Measurements from ENCODE around the gene ASPN.

ASPN gene

GRCh38 chr9:92506184-92506857 lies 24.0 kb upstream of the ASPN start:
- Histone ChIP-seq H2AFZ (ENCODE audit: low read length, unreplicated experiment) (peak overlapping the region; percentile 68), H3K4me1 (ENCODE audit: control insufficient read depth, insufficient read depth, low read length, unreplicated experiment) (peaks cover 36% of the 10 kb centered on the region), H3K27me3 (ENCODE audit: insufficient read depth, low read length) (no peaks in the 10 kb centered on the region), H3K36me3 (ENCODE audit: insufficient read depth, low read length) (no peaks in the 10 kb centered on the region), H3K4me3 (ENCODE audit: low read depth, low read length) (peak overlapping the region; percentile 63), H3K79me2 (ENCODE audit: control insufficient read depth, insufficient read depth, low read length, unreplicated experiment) (no peaks in the 10 kb centered on the region), H3K27ac (ENCODE audit: low read depth, low read length) (peak overlapping the region; percentile 90)

GRCh38 chr9:92504881-92505280 lies 22.6 kb upstream of the ASPN start:
- Histone ChIP-seq H3K27me3 (ENCODE audit: insufficient read depth, low read length) (no peaks in the 10 kb centered on the region), H3K4me1 (ENCODE audit: control insufficient read depth, insufficient read depth, low read length, unreplicated experiment) (peaks cover 36% of the 10 kb centered on the region), H3K36me3 (ENCODE audit: insufficient read depth, low read length) (no peaks in the 10 kb centered on the region), H3K27ac (ENCODE audit: low read depth, low read length) (peak overlapping the region; percentile 90), H2AFZ (ENCODE audit: low read length, unreplicated experiment) (no peak overlapping the region), H3K4me3 (ENCODE audit: low read depth, low read length) (no peak overlapping the region), H3K79me2 (ENCODE audit: control insufficient read depth, insufficient read depth, low read length, unreplicated experiment) (no peaks in the 10 kb centered on the region)

- no peak overlapping the region for H2AFZ ChIP-seq (ENCODE audit: low read length, unreplicated experiment)
- peaks cover 36% of the 10 kb centered on the region for H3K4me1 ChIP-seq (ENCODE audit: control insufficient read depth, insufficient read depth, low read length, unreplicated experiment)
- no peaks in the 10 kb centered on the region for H3K36me3 ChIP-seq (ENCODE audit: insufficient read depth, low read length)
- no peak overlapping the region for H3K4me3 ChIP-seq (ENCODE audit: low read depth, low read length)
- no peaks in the 10 kb centered on the region for H3K79me2 ChIP-seq (ENCODE audit: control insufficient read depth, insufficient read depth, low read length, unreplicated experiment)
- no peaks in the 10 kb centered on the region for H3K27me3 ChIP-seq (ENCODE audit: insufficient read depth, low read length)
- H3K27ac ChIP-seq (ENCODE audit: low read depth, low read length), result no peak overlapping the region
These were observed 20.9 kb upstream of the ASPN start for GRCh38 chr9:92503156-92503555.

- Histone ChIP-seq H3K27ac (ENCODE audit: low read depth, low read length) (no peak overlapping the region), H3K4me3 (ENCODE audit: low read depth, low read length) (no peak overlapping the region)
These were observed 19.5 kb upstream of the ASPN start for GRCh38 chr9:92501671-92502393.

GRCh38 chr9:92500725-92501124 lies 18.4 kb upstream of the ASPN start:
- no peak overlapping the region for H3K4me3 ChIP-seq (ENCODE audit: low read depth, low read length)
- H3K4me1 ChIP-seq (ENCODE audit: control insufficient read depth, insufficient read depth, low read length, unreplicated experiment), result peaks cover 16% of the 10 kb centered on the region
- no peak overlapping the region for H2AFZ ChIP-seq (ENCODE audit: low read length, unreplicated experiment)
- no peaks in the 10 kb centered on the region for H3K36me3 ChIP-seq (ENCODE audit: insufficient read depth, low read length)
- H3K27ac ChIP-seq (ENCODE audit: low read depth, low read length), result no peak overlapping the region
- H3K27me3 ChIP-seq (ENCODE audit: insufficient read depth, low read length), result no peaks in the 10 kb centered on the region
- no peaks in the 10 kb centered on the region for H3K79me2 ChIP-seq (ENCODE audit: control insufficient read depth, insufficient read depth, low read length, unreplicated experiment)

More at GRCh38 chr9:92501671-92502393, 19.5 kb upstream of the ASPN start:
- Histone ChIP-seq H3K36me3 (ENCODE audit: insufficient read depth, low read length) (no peaks in the 10 kb centered on the region), H3K27me3 (ENCODE audit: insufficient read depth, low read length) (no peaks in the 10 kb centered on the region), H3K79me2 (ENCODE audit: control insufficient read depth, insufficient read depth, low read length, unreplicated experiment) (no peaks in the 10 kb centered on the region), H3K4me1 (ENCODE audit: control insufficient read depth, insufficient read depth, low read length, unreplicated experiment) (peaks cover 27% of the 10 kb centered on the region), H2AFZ (ENCODE audit: low read length, unreplicated experiment) (no peak overlapping the region)

- Histone ChIP-seq H3K79me2 (ENCODE audit: control insufficient read depth, insufficient read depth, low read length, unreplicated experiment) (no peaks in the 10 kb centered on the region), H3K4me3 (ENCODE audit: low read depth, low read length) (no peak overlapping the region), H3K4me1 (ENCODE audit: control insufficient read depth, insufficient read depth, low read length, unreplicated experiment) (peaks cover 6% of the 10 kb centered on the region), H3K36me3 (ENCODE audit: insufficient read depth, low read length) (no peaks in the 10 kb centered on the region), H2AFZ (ENCODE audit: low read length, unreplicated experiment) (no peak overlapping the region), H3K27me3 (ENCODE audit: insufficient read depth, low read length) (no peaks in the 10 kb centered on the region), H3K27ac (ENCODE audit: low read depth, low read length) (no peak overlapping the region)
These were observed 17.4 kb upstream of the ASPN start for GRCh38 chr9:92499701-92500100.

- no peaks in the 10 kb centered on the region for H3K27me3 ChIP-seq (ENCODE audit: insufficient read depth, low read length)
- H3K79me2 ChIP-seq (ENCODE audit: control insufficient read depth, insufficient read depth, low read length, unreplicated experiment), result no peaks in the 10 kb centered on the region
- H3K4me1 ChIP-seq (ENCODE audit: control insufficient read depth, insufficient read depth, low read length, unreplicated experiment), result no peaks in the 10 kb centered on the region
- no peak overlapping the region for H2AFZ ChIP-seq (ENCODE audit: low read length, unreplicated experiment)
- H3K27ac ChIP-seq (ENCODE audit: low read depth, low read length), result no peak overlapping the region
- H3K36me3 ChIP-seq (ENCODE audit: insufficient read depth, low read length), result no peaks in the 10 kb centered on the region
- H3K4me3 ChIP-seq (ENCODE audit: low read depth, low read length), result no peak overlapping the region
These were observed 14.3 kb upstream of the ASPN start for GRCh38 chr9:92496396-92497176.

GRCh38 chr9:92494856-92495255 lies 12.6 kb upstream of the ASPN start:
- H3K27me3 ChIP-seq (ENCODE audit: insufficient read depth, low read length), result no peaks in the 10 kb centered on the region
- H3K27ac ChIP-seq (ENCODE audit: low read depth, low read length), result no peak overlapping the region
- H3K79me2 ChIP-seq (ENCODE audit: control insufficient read depth, insufficient read depth, low read length, unreplicated experiment), result no peaks in the 10 kb centered on the region
- no peak overlapping the region for H2AFZ ChIP-seq (ENCODE audit: low read length, unreplicated experiment)
- no peaks in the 10 kb centered on the region for H3K4me1 ChIP-seq (ENCODE audit: control insufficient read depth, insufficient read depth, low read length, unreplicated experiment)
- H3K36me3 ChIP-seq (ENCODE audit: insufficient read depth, low read length), result no peaks in the 10 kb centered on the region
- no peak overlapping the region for H3K4me3 ChIP-seq (ENCODE audit: low read depth, low read length)

GRCh38 chr9:92493749-92494387 lies 11.6 kb upstream of the ASPN start:
- Histone ChIP-seq H3K36me3 (ENCODE audit: insufficient read depth, low read length) (no peaks in the 10 kb centered on the region), H3K27me3 (ENCODE audit: insufficient read depth, low read length) (no peaks in the 10 kb centered on the region), H2AFZ (ENCODE audit: low read length, unreplicated experiment) (no peak overlapping the region), H3K27ac (ENCODE audit: low read depth, low read length) (no peak overlapping the region), H3K4me1 (ENCODE audit: control insufficient read depth, insufficient read depth, low read length, unreplicated experiment) (peaks cover 4% of the 10 kb centered on the region), H3K4me3 (ENCODE audit: low read depth, low read length) (no peak overlapping the region), H3K79me2 (ENCODE audit: control insufficient read depth, insufficient read depth, low read length, unreplicated experiment) (no peaks in the 10 kb centered on the region)

GRCh38 chr9:92492781-92493401 lies 10.6 kb upstream of the ASPN start:
- H2AFZ ChIP-seq (ENCODE audit: low read length, unreplicated experiment), result no peak overlapping the region
- H3K27ac ChIP-seq (ENCODE audit: low read depth, low read length), result no peak overlapping the region
- peaks cover 9% of the 10 kb centered on the region for H3K4me1 ChIP-seq (ENCODE audit: control insufficient read depth, insufficient read depth, low read length, unreplicated experiment)
- H3K27me3 ChIP-seq (ENCODE audit: insufficient read depth, low read length), result no peaks in the 10 kb centered on the region
- H3K4me3 ChIP-seq (ENCODE audit: low read depth, low read length), result no peak overlapping the region
- H3K36me3 ChIP-seq (ENCODE audit: insufficient read depth, low read length), result no peaks in the 10 kb centered on the region
- H3K79me2 ChIP-seq (ENCODE audit: control insufficient read depth, insufficient read depth, low read length, unreplicated experiment), result no peaks in the 10 kb centered on the region

All from ACC112 (cell line).